NCI-H1417 treated with DMSO at 0.1 percent for 48 hours (cell line): ENCODE measurements around the gene ACOT11.
"Not testable (repeated sequence)": the region's sequence is repeated elsewhere in the genome, so short reads cannot be mapped to it uniquely, and the experiment has no call there.

Source experiments
- DNase-seq: peaks from one replicate; lab custom pipeline; 2025; lab: John Stamatoyannopoulos, UW

The ACOT11 gene

GRCh38 chr1:54608566-54609230, 60.7 kb downstream of the ACOT11 start:
- DNase-seq: no peak

- no peak for DNase-seq
Measured at GRCh38 chr1:54609301-54609921, 61.4 kb downstream of the ACOT11 start.

GRCh38 chr1:54610048-54610447, 62.0 kb downstream of the ACOT11 start:
- DNase-seq: no peak

- no peak for DNase-seq
Measured at GRCh38 chr1:54610601-54611580, 62.9 kb downstream of the ACOT11 start.

- DNase-seq: no peak
Measured at GRCh38 chr1:54611621-54612020, 63.6 kb downstream of the ACOT11 start.

- no peak for DNase-seq
Measured at GRCh38 chr1:54614024-54614423, 66.0 kb downstream of the ACOT11 start.

GRCh38 chr1:54614563-54614962, 66.5 kb downstream of the ACOT11 start:
- no peak for DNase-seq

GRCh38 chr1:54615531-54616279, 67.7 kb downstream of the ACOT11 start:
- DNase-seq: no peak

- DNase-seq: no peak
Measured at GRCh38 chr1:54619749-54620148, 71.7 kb downstream of the ACOT11 start.

- DNase-seq: no peak
Measured at GRCh38 chr1:54623216-54624007, 75.4 kb downstream of the ACOT11 start, which contains the start of gene FAM151A. FAM151A (minus strand) TSS chr1:54623525; CDS start chr1:54623395, 130 bp downstream.

GRCh38 chr1:54624466-54625464, 76.7 kb downstream of the ACOT11 start:
- DNase-seq: no peak

- no peak for DNase-seq
Measured at GRCh38 chr1:54627196-54627595, 79.2 kb downstream of the ACOT11 start.

GRCh38 chr1:54635804-54636203, 87.8 kb downstream of the ACOT11 start:
- DNase-seq: not testable (repeated sequence)

GRCh38 chr1:54636461-54637446, 88.7 kb downstream of the ACOT11 start:
- not testable (repeated sequence) for DNase-seq

GRCh38 chr1:54640361-54640760, 92.3 kb downstream of the ACOT11 start:
- no peak for DNase-seq

GRCh38 chr1:54640863-54641836, 93.1 kb downstream of the ACOT11 start, which contains the start of gene MROH7:
MROH7 (plus strand) TSS chr1:54641786; CDS start chr1:54652927, 11,141 bp downstream.
- no peak for DNase-seq

- DNase-seq: no peak
Measured at GRCh38 chr1:54643736-54644135, 95.7 kb downstream of the ACOT11 start.
